GM12865 (cell line): ENCODE results near the gene ABLIM3.
"Not testable (repeated sequence)": the region's sequence is repeated elsewhere in the genome, so short reads cannot be mapped to it uniquely, and the experiment has no call there.

Source experiments
- DNase-seq: peaks from one replicate; pipeline ENCODE4 v3.0.0; 2010; ENCODE audit warnings: low read depth
- H3K4me3 ChIP-seq: 2 replicates; pipeline ENCODE4 v1.5.1; 2011; ENCODE audit warnings: mild to moderate bottlenecking, low read depth, low read length, control low read depth
- CTCF ChIP-seq: IDR thresholded peaks from 2 replicates; pipeline ENCODE4 v1.5.1; 2011; ENCODE audit warnings: low read length, control low read depth, low read depth, inconsistent platforms; ENCODE audit not compliant: insufficient read depth; ENCODE audit errors: missing control alignments

ABLIM3 gene

GRCh38 chr5:149182241-149182640 lies 40.9 kb downstream of the ABLIM3 start:
- no peak for TF ChIP-seq CTCF
- no peak overlapping the region for H3K4me3 ChIP-seq
- no peak for DNase-seq

DNA sequence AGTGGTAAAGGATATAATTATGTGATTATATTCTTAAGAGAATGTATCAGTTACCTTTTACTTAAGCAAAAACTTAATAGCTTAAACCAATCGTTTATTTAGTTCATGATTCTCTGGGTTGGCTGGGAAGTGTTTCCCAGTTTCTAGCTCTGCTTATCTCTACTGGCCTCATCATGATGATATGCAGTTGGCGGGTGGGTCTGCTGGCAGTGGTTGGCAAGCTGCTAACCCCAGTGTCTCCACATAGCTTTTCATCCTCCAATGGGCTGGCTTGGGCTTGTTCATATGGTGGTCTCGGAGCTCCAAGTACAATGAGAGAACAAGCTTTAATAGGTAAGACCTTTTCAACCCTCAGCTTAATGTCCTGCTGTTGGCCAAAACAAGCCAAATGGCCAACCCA lies 43.8 kb downstream of the ABLIM3 start:
- no peak overlapping the region for H3K4me3 ChIP-seq
- no peak for TF ChIP-seq CTCF

GRCh38 chr5:149186506-149186905 lies 45.2 kb downstream of the ABLIM3 start:
- DNase-seq, result no peak
- TF ChIP-seq CTCF, result no peak
- no peak overlapping the region for H3K4me3 ChIP-seq

More for the DNA sequence above, 43.8 kb downstream of the ABLIM3 start:
- DNase-seq, result no peak

GRCh38 chr5:149187617-149188016 lies 46.3 kb downstream of the ABLIM3 start:
- DNase-seq, H3K4me3 ChIP-seq: not testable (repeated sequence)

- DNase-seq, result no peak
- TF ChIP-seq CTCF, result no peak
- H3K4me3 ChIP-seq, result no peak overlapping the region
These were observed 47.1 kb downstream of the ABLIM3 start for GRCh38 chr5:149188383-149188782.

DNA sequence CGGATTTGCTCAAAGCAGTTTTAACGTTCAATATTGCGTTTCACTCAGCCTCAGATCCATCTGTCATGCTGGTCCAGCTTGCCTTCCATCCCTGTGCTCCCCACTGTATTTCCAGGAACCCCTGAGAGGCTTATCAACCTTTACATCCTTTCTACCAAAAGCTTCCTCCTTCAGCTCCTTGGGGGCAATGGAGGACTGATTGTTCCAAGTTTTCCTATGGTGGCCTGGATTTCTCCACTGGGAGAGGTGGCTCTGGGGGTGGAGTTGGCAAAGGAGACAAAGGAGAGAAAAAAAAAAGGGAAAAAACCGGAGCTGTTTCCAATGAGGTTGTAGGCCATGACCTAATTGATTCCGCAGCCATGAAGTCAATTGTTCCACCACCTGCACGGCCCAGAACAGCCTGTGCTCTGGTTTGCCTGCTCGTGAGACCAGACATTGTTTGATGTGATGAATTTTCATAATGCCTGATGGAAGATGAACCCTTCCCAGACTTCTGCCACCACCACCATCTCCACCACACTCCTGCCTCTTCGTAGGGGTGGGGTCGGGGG lies 54.1 kb downstream of the ABLIM3 start:
- TF ChIP-seq CTCF, result no peak
- no peak overlapping the region for H3K4me3 ChIP-seq
- no peak for DNase-seq

- no peak for DNase-seq
- H3K4me3 ChIP-seq, result no peak overlapping the region
- no peak for TF ChIP-seq CTCF
These were observed 54.7 kb downstream of the ABLIM3 start for GRCh38 chr5:149195962-149196361.

GRCh38 chr5:149198148-149198547 lies 56.9 kb downstream of the ABLIM3 start:
- H3K4me3 ChIP-seq, result no peak overlapping the region
- no peak for DNase-seq
- no peak for TF ChIP-seq CTCF
